ENCODE data around the gene MEGF6.

Gene MEGF6

DNA sequence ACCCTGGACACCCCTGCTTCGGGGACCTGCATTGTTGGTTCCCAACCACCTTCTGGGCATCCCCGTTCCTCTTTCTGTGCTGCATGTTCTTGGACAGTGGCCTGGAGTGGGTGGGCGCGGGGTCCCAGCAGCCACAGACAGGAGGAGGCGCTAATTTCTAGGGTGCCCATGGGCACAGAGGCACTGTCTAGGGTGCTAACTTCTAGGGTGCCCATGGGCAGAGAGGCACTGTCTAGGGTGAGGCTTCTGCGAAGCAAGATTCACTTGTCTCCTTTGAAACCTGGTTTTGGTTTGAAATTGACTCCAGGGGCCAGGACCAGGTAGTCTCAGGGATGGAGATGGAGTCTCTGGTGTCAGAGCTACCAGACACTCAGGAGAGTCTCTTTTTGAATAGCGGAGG is 815 bp upstream of the MEGF6 start:
- H3K27ac ChIP-seq (replicated peaks) = no peak overlapping the region
- DNase-seq (ENCODE audit: low read depth in 1 of 2, low spot score in 1 of 2) = no peak
- no peak for TF ChIP-seq SPI1 (IDR thresholded peaks at IDR 0.05; ENCODE audit: borderline replicate concordance, low read depth)
- TF ChIP-seq, protein P1, sequence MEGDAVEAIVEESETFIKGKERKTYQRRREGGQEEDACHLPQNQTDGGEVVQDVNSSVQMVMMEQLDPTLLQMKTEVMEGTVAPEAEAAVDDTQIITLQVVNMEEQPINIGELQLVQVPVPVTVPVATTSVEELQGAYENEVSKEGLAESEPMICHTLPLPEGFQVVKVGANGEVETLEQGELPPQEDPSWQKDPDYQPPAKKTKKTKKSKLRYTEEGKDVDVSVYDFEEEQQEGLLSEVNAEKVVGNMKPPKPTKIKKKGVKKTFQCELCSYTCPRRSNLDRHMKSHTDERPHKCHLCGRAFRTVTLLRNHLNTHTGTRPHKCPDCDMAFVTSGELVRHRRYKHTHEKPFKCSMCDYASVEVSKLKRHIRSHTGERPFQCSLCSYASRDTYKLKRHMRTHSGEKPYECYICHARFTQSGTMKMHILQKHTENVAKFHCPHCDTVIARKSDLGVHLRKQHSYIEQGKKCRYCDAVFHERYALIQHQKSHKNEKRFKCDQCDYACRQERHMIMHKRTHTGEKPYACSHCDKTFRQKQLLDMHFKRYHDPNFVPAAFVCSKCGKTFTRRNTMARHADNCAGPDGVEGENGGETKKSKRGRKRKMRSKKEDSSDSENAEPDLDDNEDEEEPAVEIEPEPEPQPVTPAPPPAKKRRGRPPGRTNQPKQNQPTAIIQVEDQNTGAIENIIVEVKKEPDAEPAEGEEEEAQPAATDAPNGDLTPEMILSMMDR (IDR thresholded peaks at IDR 0.05; ENCODE audit: insufficient read depth, low read length) = no peak
- TF ChIP-seq POLR2AphosphoS5 (IDR thresholded peaks at IDR 0.05; ENCODE audit: low read depth) = no peak
- TF ChIP-seq, protein P2, sequence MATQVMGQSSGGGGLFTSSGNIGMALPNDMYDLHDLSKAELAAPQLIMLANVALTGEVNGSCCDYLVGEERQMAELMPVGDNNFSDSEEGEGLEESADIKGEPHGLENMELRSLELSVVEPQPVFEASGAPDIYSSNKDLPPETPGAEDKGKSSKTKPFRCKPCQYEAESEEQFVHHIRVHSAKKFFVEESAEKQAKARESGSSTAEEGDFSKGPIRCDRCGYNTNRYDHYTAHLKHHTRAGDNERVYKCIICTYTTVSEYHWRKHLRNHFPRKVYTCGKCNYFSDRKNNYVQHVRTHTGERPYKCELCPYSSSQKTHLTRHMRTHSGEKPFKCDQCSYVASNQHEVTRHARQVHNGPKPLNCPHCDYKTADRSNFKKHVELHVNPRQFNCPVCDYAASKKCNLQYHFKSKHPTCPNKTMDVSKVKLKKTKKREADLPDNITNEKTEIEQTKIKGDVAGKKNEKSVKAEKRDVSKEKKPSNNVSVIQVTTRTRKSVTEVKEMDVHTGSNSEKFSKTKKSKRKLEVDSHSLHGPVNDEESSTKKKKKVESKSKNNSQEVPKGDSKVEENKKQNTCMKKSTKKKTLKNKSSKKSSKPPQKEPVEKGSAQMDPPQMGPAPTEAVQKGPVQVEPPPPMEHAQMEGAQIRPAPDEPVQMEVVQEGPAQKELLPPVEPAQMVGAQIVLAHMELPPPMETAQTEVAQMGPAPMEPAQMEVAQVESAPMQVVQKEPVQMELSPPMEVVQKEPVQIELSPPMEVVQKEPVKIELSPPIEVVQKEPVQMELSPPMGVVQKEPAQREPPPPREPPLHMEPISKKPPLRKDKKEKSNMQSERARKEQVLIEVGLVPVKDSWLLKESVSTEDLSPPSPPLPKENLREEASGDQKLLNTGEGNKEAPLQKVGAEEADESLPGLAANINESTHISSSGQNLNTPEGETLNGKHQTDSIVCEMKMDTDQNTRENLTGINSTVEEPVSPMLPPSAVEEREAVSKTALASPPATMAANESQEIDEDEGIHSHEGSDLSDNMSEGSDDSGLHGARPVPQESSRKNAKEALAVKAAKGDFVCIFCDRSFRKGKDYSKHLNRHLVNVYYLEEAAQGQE (IDR thresholded peaks at IDR 0.05; ENCODE audit: insufficient replicate concordance, low read depth) = peak; percentile 40
- no peak for TF ChIP-seq GABPA (IDR thresholded peaks at IDR 0.05; ENCODE audit: low read depth)
- no peak overlapping the region for H3K4me3 ChIP-seq (replicated peaks; ENCODE audit: insufficient read depth, low read length)
- peaks cover 8% of the 10 kb centered on the region for H3K27me3 ChIP-seq (ENCODE audit: insufficient read depth, poor library complexity, severe bottlenecking)

DNA sequence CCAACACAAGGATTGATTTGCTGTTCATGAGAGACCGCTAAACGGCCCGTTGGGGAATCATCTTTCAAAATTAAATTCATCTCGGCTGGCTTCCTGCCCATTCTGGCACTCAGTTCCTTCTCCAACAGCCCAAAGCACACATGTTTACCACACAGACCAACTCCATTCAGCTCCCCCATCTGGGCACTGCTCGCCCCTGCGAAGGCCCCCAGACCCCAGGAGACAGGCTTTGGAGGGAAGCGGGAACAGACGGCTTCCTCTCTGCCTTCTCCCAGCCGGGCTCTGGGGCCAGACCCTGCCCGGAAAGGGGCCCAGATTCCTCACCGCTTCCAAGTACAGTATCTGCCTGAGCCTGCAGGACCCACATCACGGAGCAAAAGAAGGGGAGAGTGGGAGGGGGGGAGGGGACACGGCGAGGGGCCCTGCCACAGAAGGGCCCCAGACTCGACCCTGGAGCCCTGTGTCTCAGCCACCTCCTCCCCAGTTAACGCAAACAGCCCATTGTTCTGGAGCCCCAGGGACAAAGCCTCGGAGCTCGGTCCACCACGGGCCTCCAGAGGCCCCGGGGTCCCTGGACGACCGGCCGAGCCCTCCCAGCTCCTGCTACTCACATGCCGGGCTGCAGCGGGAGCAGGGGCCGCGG is 660 bp downstream of the MEGF6 start:
- Histone ChIP-seq H3K4me3 (replicated peaks; ENCODE audit: insufficient read depth, low read length) (no peak overlapping the region), H3K27me3 (ENCODE audit: insufficient read depth, poor library complexity, severe bottlenecking) (peaks cover 8% of the 10 kb centered on the region), H3K27ac (replicated peaks) (peak overlapping the region; percentile 50)
- no peak for TF ChIP-seq POLR2AphosphoS5 (IDR thresholded peaks at IDR 0.05; ENCODE audit: low read depth)
- DNase-seq (ENCODE audit: low read depth in 1 of 2, low spot score in 1 of 2) = peak in 1 of 2 experiments; percentile 57

DNA sequence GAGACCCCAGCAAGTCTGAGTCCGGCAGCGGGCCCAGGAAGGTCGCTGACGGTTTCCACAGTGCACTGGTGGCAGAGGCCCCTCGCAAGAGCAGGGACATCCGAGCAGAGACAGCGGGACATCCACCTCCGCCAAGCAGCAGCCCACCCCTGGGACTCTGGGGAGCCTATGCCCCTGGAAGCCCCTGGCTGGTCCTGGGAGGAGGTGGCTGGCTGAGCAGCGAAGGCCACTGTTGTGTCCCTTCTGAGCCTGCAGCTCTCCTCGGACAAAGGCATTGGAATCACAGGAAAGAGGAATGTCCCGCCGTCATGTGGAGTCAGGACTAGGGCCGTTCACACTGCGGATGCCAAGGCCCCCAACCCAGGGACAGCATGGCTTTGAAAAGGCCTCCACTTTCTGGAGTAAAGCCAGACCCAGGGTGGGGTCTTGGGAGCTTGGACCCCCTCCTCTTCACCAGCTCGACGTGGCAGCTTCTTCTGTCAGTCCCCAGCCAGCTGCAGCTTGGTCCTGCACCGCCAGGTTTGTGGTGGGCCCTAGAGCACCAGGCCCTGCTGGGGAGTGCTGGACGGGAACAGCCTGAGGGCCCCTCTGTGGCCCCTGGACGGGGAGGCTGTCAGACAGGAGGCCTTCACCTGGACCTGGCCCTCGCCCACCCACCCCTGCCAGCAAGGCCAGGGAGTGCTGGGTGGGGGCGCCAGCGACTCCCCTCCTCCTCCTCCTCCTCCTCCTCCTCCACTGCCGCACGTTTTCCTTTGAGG is 1.4 kb downstream of the MEGF6 start:
- peaks cover 8% of the 10 kb centered on the region for H3K27me3 ChIP-seq (ENCODE audit: insufficient read depth, poor library complexity, severe bottlenecking)
- DNase-seq (ENCODE audit: low read depth in 1 of 2, low spot score in 1 of 2) = no peak
- TF ChIP-seq, protein P2 (IDR thresholded peaks at IDR 0.05; ENCODE audit: insufficient replicate concordance, low read depth) = no peak
- TF ChIP-seq GABPA (IDR thresholded peaks at IDR 0.05; ENCODE audit: low read depth) = no peak
- TF ChIP-seq SPI1 (IDR thresholded peaks at IDR 0.05; ENCODE audit: borderline replicate concordance, low read depth) = no peak
- TF ChIP-seq POLR2AphosphoS5 (IDR thresholded peaks at IDR 0.05; ENCODE audit: low read depth) = no peak
- TF ChIP-seq, protein P1 (IDR thresholded peaks at IDR 0.05; ENCODE audit: insufficient read depth, low read length) = no peak
- H3K4me3 ChIP-seq (replicated peaks; ENCODE audit: insufficient read depth, low read length) = no peak overlapping the region
- peak overlapping the region; percentile 50; the same call in 1 of the 2 replicates for H3K27ac ChIP-seq (replicated peaks)

DNA sequence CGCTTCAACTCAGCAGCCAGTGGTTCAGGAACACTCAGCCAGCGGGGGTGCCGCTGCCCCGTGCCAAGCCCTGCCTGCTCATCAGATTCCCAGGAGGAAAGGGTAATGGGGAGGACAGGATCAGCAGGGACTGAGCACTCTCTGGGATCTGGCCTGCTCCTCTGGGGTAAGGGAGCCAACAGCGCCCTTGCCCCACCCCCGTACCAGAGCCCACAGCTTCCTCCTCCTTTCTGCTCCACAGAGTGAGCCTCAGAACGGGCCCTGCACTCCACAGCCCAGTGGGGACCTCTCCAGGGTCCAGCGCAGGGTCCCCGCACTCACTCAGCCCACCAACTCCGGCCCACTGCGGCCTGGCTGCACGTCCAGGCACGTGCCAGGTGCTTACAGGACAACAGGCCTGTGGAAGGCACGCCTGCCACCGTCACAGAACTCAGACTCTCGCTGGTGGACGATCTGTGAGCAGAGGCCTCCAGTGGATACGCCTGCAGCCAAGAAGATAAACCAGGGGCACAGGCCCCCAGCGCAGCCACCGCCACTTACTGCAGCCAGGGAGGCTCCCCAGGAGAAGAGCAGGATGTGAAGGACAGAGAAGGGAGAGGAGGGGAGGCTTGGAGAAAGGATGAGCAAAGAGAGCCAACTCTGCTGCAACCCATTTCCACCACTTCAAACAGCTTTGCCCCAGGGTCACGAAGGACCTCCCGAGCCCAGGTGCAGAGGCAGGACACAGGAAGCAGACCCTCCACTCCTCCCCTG is 2.1 kb downstream of the MEGF6 start:
- Histone ChIP-seq H3K4me3 (replicated peaks; ENCODE audit: insufficient read depth, low read length) (no peak overlapping the region), H3K27me3 (ENCODE audit: insufficient read depth, poor library complexity, severe bottlenecking) (peaks cover 8% of the 10 kb centered on the region), H3K27ac (replicated peaks) (peak overlapping the region; percentile 41; the same call in 1 of the 2 replicates)
- no peak for TF ChIP-seq POLR2AphosphoS5 (IDR thresholded peaks at IDR 0.05; ENCODE audit: low read depth)
- no peak for TF ChIP-seq GABPA (IDR thresholded peaks at IDR 0.05; ENCODE audit: low read depth)
- TF ChIP-seq, protein P2 (IDR thresholded peaks at IDR 0.05; ENCODE audit: insufficient replicate concordance, low read depth) = no peak
- TF ChIP-seq, protein P1 (IDR thresholded peaks at IDR 0.05; ENCODE audit: insufficient read depth, low read length) = no peak
- TF ChIP-seq SPI1 (IDR thresholded peaks at IDR 0.05; ENCODE audit: borderline replicate concordance, low read depth) = no peak
- peak in 1 of 2 experiments; percentile 57 for DNase-seq (ENCODE audit: low read depth in 1 of 2, low spot score in 1 of 2)
